DMS 273 (cell line): ENCODE measurements around the gene TAS2R60.
"Not testable (repeated sequence)": the region's sequence is repeated elsewhere in the genome, so short reads cannot be mapped to it uniquely, and the experiment has no call there.

Source experiments
- DNase-seq: peaks from one replicate; lab custom pipeline; 2025; ENCODE audit not compliant: unreplicated experiment; lab: John Stamatoyannopoulos, UW

The TAS2R60 gene

GRCh38 chr7:143472071-143472689 is 28.9 kb downstream of the TAS2R60 start:
- not testable (repeated sequence) for DNase-seq

GRCh38 chr7:143477501-143478150 is 34.4 kb downstream of the TAS2R60 start, which contains the start of gene TAS2R41:
Gene TAS2R41, plus strand, starts transcription at chr7:143477873. Its CDS starts 0 bp downstream, at chr7:143477873.
- DNase-seq: no peak

GRCh38 chr7:143479055-143479766 is 36.0 kb downstream of the TAS2R60 start:
- no peak for DNase-seq

- DNase-seq: no peak
Measured at GRCh38 chr7:143480501-143480900, 37.2 kb downstream of the TAS2R60 start.

- DNase-seq: no peak
Measured at GRCh38 chr7:143484119-143484518, 40.9 kb downstream of the TAS2R60 start.

- no peak for DNase-seq
Measured at GRCh38 chr7:143485094-143485493, 41.8 kb downstream of the TAS2R60 start.

- no peak for DNase-seq
Measured at GRCh38 chr7:143485500-143485899, 42.2 kb downstream of the TAS2R60 start.

- not testable (repeated sequence) for DNase-seq
Measured at GRCh38 chr7:143486266-143486665, 43.0 kb downstream of the TAS2R60 start.

- DNase-seq: no peak
Measured at GRCh38 chr7:143487061-143487460, 43.8 kb downstream of the TAS2R60 start.

- no peak for DNase-seq
Measured at GRCh38 chr7:143487566-143487965, 44.3 kb downstream of the TAS2R60 start.

- peak; percentile 34 for DNase-seq
Measured at GRCh38 chr7:143490717-143491306, 47.6 kb downstream of the TAS2R60 start.

- DNase-seq: no peak
Measured at GRCh38 chr7:143492043-143492471, 48.8 kb downstream of the TAS2R60 start.

GRCh38 chr7:143492799-143493739 is 49.8 kb downstream of the TAS2R60 start:
- DNase-seq: no peak

GRCh38 chr7:143493751-143494150 is 50.5 kb downstream of the TAS2R60 start:
- no peak for DNase-seq
